ENCODE data around the gene PDZRN4. TPM values are rescaled to one million over a fixed set of nuclear protein-coding genes. Genes with fewer than 3 reads are reported as not detected.

PDZRN4 gene
- total RNA-seq, 6 donors from 2014 or later: 0.17 to 1.3 (median 0.61) TPM; not detected in 1

DNA sequence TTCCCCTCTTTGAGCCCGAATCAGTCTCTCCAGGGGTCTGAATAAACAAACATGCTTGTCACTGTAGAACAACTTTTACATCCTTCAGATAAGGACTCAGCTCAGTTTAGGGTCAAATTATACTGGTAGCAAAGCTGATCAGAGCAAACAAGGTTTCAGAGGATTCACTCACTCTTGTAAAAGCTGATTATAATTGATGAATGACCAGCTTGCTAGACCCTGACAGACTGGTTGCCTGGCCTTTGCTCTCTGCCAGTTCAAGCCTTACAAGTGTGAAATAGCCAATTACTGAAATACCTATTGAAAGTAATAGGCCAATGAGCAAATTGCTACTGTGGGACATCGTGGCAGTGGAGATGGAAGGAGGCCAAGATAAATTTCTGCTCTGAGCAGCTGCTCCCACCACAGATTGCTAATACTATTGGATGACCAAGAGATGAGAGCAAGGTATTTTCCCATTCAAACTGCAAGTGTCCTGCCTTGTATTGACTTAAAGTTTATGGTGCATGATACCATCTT, 177.6 kb downstream of the PDZRN4 start:
- ATAC-seq (ENCODE audit: low FRiP score in 2 of 2) (no peak), DNase-seq (no peak)
- H3K9me3 ChIP-seq: peaks cover 0 to 4% (median 0%) of the 10 kb centered on the region in 4 donors
- no peaks in the 10 kb centered on the region for H3K27me3 ChIP-seq
- no peaks in the 10 kb centered on the region for H3K36me3 ChIP-seq
- H3K4me3 ChIP-seq: no peak overlapping the region
- no peaks in the 10 kb centered on the region for H3K4me1 ChIP-seq
- no peak overlapping the region for H3K27ac ChIP-seq
- TF ChIP-seq, protein P1, sequence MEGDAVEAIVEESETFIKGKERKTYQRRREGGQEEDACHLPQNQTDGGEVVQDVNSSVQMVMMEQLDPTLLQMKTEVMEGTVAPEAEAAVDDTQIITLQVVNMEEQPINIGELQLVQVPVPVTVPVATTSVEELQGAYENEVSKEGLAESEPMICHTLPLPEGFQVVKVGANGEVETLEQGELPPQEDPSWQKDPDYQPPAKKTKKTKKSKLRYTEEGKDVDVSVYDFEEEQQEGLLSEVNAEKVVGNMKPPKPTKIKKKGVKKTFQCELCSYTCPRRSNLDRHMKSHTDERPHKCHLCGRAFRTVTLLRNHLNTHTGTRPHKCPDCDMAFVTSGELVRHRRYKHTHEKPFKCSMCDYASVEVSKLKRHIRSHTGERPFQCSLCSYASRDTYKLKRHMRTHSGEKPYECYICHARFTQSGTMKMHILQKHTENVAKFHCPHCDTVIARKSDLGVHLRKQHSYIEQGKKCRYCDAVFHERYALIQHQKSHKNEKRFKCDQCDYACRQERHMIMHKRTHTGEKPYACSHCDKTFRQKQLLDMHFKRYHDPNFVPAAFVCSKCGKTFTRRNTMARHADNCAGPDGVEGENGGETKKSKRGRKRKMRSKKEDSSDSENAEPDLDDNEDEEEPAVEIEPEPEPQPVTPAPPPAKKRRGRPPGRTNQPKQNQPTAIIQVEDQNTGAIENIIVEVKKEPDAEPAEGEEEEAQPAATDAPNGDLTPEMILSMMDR (IDR thresholded peaks at IDR 0.05): no peak
- no peak for TF ChIP-seq POLR2AphosphoS5 (IDR thresholded peaks at IDR 0.05)
- no peak for TF ChIP-seq POLR2A (IDR thresholded peaks at IDR 0.05)
- no peak for TF ChIP-seq EP300 (IDR thresholded peaks at IDR 0.05)
- WGBS, 2 donors: 24 to 37% methylated on average over 2 of the region's 2 CpGs

DNA sequence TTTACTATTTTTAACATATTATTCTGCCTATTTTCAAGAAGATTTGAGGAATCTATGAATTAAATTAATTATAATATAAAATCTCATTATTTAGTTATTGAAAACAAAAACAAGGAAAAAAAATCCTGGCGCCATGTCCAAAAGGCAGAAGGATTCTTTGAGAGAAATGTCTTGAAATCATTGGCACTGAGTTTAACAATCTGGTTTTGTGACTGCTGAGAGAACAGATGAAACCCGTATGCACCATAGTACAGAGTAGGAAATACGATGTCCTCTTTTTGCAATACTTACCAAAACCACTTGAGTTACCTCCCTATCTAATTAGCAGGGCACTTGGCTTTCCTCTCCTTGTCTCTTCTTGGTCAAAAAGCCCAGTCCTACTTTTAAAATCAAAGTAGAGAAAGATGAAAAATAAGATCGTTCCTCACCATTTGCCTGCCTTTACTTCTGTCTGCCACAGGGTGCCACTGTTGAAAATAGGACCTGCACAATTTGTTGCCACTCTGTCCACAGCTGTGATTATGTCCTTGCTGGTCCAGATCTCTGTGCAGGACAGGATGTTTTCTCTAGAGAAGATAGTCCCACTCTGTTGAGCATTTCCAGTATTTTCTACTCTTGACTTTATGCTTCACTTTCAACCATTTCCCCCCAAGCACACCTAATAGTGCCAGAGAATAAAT, 179.7 kb downstream of the PDZRN4 start:
- Histone ChIP-seq H3K4me3 (no peak overlapping the region), H3K36me3 (no peaks in the 10 kb centered on the region), H3K9me3 (peaks cover 0 to 4% (median 0%) of the 10 kb centered on the region in 4 donors), H3K4me1 (no peaks in the 10 kb centered on the region), H3K27me3 (no peaks in the 10 kb centered on the region), H3K27ac (no peak overlapping the region)
- DNase-seq (no peak), ATAC-seq (ENCODE audit: low FRiP score in 2 of 2) (no peak)
- TF ChIP-seq, protein P1 (IDR thresholded peaks at IDR 0.05): peak in 2 of 6 experiments; percentile 7 to 16
- TF ChIP-seq POLR2A (IDR thresholded peaks at IDR 0.05): no peak
- WGBS, 2 donors: 92 to 95% methylated on average over 4 of the region's 4 CpGs

DNA sequence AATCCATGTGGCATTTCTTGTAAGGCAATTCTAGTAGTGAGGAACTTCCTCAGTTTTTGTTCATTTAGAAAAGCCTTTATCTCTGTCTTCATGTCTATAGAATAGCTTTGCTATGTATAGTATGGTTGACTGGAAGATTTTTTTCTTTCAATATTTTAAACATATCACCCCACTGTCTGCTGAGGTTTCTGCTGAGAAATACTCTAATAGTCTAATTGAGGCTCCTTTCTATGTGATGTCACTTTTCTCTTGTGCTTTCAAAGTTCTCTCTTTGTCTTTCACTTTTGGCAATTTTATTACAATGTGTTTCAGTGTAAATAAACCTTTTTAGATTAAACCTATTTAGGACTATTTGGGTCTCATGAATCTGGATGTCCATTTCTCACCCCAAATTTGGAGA, 192.8 kb downstream of the PDZRN4 start:
- H3K36me3 ChIP-seq: no peaks in the 10 kb centered on the region
- H3K9me3 ChIP-seq: peaks cover 0 to 9% (median 3%) of the 10 kb centered on the region in 4 donors
- no peak for DNase-seq
- no peak overlapping the region for H3K27ac ChIP-seq
- H3K4me3 ChIP-seq: no peak overlapping the region
- ATAC-seq (ENCODE audit: low FRiP score in 2 of 2): no peak
- H3K27me3 ChIP-seq: no peaks in the 10 kb centered on the region
- H3K4me1 ChIP-seq: no peaks in the 10 kb centered on the region
- TF ChIP-seq EP300 (IDR thresholded peaks at IDR 0.05) (no peak), POLR2A (IDR thresholded peaks at IDR 0.05) (no peak), POLR2AphosphoS5 (IDR thresholded peaks at IDR 0.05) (no peak)
- TF ChIP-seq, protein P1 (IDR thresholded peaks at IDR 0.05): no peak

DNA sequence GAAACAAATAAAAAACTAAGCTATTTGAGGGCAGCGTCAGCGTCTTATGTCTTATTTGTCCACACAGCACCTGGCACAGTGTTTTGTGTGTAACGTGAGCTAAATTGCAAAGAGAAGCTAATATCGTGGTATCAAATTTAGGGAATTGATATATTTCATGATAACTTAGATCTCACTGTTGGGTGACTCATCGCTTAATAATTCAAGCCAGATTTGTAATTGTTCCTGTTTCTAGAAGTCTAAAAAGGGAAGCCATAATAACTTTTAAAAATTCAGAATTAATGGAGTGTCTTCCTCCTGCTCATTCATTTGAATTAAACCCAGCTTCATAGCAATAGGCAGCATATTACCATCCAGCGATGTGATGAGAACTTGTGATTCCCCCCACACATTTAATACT, 214.7 kb downstream of the PDZRN4 start:
- Histone ChIP-seq H3K36me3 (no peaks in the 10 kb centered on the region), H3K27ac (no peak overlapping the region), H3K9me3 (no peaks in the 10 kb centered on the region), H3K27me3 (no peaks in the 10 kb centered on the region), H3K4me1 (no peaks in the 10 kb centered on the region), H3K4me3 (no peak overlapping the region)
- no peak for DNase-seq
- no peak for TF ChIP-seq EP300 (IDR thresholded peaks at IDR 0.05)
- no peak for TF ChIP-seq POLR2AphosphoS5 (IDR thresholded peaks at IDR 0.05)
- TF ChIP-seq, protein P1 (IDR thresholded peaks at IDR 0.05): no peak
- TF ChIP-seq POLR2A (IDR thresholded peaks at IDR 0.05): no peak
- no peak for ATAC-seq (ENCODE audit: low FRiP score in 2 of 2)
- WGBS, 2 donors: 91% methylated on average over 6 of the region's 6 CpGs
